Measurements from ENCODE around the gene HJV. TPM values are rescaled to one million over a fixed set of nuclear protein-coding genes. Genes with fewer than 3 reads are reported as not detected.

Gene HJV
- total RNA-seq, 1 experiment from 2014 or later, result not detected

DNA sequence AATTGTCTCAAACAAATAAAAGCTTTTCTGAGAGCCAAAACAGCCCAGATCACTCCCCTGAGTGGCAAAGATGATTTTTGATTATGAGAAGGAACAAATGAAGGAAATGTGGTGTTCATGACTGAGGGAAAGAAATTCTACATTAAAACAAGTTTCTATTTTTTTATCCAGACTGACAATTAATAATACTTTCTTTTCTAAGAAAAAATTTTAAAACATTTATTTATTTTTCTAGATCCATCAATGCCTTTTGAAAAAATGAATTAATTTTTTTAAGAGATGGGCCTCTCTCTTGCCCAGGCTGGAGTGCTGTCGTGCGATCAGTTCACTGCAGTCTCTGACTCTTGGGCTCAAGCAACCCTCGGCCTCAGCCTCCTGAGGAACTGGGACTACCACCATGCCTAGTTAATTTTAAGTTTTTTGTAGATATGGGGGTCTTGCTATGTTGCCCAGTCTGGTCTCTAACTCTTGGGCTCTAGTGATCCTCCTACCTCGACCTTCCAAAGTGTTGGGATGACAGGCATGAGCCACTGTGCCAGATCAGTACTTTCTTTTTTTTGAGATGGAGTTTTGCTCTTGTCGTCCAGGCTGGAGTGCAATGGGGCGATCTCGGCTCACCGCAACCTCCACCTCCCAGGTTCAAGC lies 13.9 kb downstream of the HJV start:
- Mint-ChIP-seq H3K36me3 (ENCODE audit: insufficient read depth in 1 of 3, low read depth in 3 of 3) (no peaks in the 10 kb centered on the region), H3K4me3 (no peak overlapping the region; a peak in 1 of 5 replicates), H3K27me3 (ENCODE audit: low read depth) (no peaks in the 10 kb centered on the region; the same call in 1 of the 2 replicates), H3K9me3 (no peaks in the 10 kb centered on the region), H3K27ac (no peak overlapping the region; a peak in 1 of 7 replicates), H3K4me1 (peaks cover 0 to 2% of the 10 kb centered on the region in 2 experiments; a peak in 1 of 4 replicates)
- Histone ChIP-seq H4K91ac (ENCODE audit: insufficient read length, low read depth, low read length) (no peak overlapping the region), H2AK5ac (ENCODE audit: insufficient read length, low read length) (no peak overlapping the region), H3K79me1 (ENCODE audit: insufficient read depth, low read depth, low read length, poor library complexity, severe bottlenecking) (no peaks in the 10 kb centered on the region), H3K4me2 (ENCODE audit: insufficient read depth, insufficient read length, low read length) (no peak overlapping the region), H3K9me3 (ENCODE audit: control insufficient read depth, low read depth, low read length) (no peaks in the 10 kb centered on the region), H3T11ph (ENCODE audit: low read length) (no peak overlapping the region), H2BK5ac (ENCODE audit: insufficient read length, low read length) (no peak overlapping the region), H3K56ac (ENCODE audit: insufficient read length, low read depth, low read length) (no peak overlapping the region), H4K20me1 (ENCODE audit: control insufficient read depth, insufficient read depth, insufficient read length) (no peaks in the 10 kb centered on the region), H3K14ac (ENCODE audit: insufficient read depth, low read length) (no peak overlapping the region), H2BK20ac (ENCODE audit: low read depth, low read length, poor library complexity, severe bottlenecking) (no peak overlapping the region), H4K5ac (ENCODE audit: insufficient read length, low read depth, low read length) (no peak overlapping the region), H3K9ac (ENCODE audit: extremely low read depth, insufficient read length, low read length) (no peak overlapping the region), H3K4ac (ENCODE audit: low read depth, low read length) (no peak overlapping the region), H3K23ac (ENCODE audit: insufficient read length, low read depth, low read length) (no peak overlapping the region), H2AFZ (ENCODE audit: low read length) (no peak overlapping the region), H4K8ac (replicated peaks; ENCODE audit: insufficient read length, low read depth, low read length) (no peak overlapping the region), H3K79me2 (ENCODE audit: insufficient read depth, low read length) (no peaks in the 10 kb centered on the region), H3K27ac (ENCODE audit: insufficient read length, low read depth, low read length) (no peak overlapping the region), H2BK120ac (ENCODE audit: low read depth, low read length, poor library complexity, severe bottlenecking) (no peak overlapping the region), H3K4me1 (ENCODE audit: insufficient read depth, low read length) (no peaks in the 10 kb centered on the region), H3K27me3 (ENCODE audit: insufficient read depth, low read length) (no peaks in the 10 kb centered on the region), H3K23me2 (ENCODE audit: insufficient read length, low read depth, low read length, poor library complexity, severe bottlenecking) (no peaks in the 10 kb centered on the region), H2BK12ac (ENCODE audit: insufficient read length, low read depth, low read length) (no peak overlapping the region), H3K18ac (ENCODE audit: insufficient read length, low read depth, low read length) (no peak overlapping the region), H2BK15ac (ENCODE audit: low read depth, low read length) (no peak overlapping the region)
- no peak for DNase-seq
- TF ChIP-seq, protein P1, sequence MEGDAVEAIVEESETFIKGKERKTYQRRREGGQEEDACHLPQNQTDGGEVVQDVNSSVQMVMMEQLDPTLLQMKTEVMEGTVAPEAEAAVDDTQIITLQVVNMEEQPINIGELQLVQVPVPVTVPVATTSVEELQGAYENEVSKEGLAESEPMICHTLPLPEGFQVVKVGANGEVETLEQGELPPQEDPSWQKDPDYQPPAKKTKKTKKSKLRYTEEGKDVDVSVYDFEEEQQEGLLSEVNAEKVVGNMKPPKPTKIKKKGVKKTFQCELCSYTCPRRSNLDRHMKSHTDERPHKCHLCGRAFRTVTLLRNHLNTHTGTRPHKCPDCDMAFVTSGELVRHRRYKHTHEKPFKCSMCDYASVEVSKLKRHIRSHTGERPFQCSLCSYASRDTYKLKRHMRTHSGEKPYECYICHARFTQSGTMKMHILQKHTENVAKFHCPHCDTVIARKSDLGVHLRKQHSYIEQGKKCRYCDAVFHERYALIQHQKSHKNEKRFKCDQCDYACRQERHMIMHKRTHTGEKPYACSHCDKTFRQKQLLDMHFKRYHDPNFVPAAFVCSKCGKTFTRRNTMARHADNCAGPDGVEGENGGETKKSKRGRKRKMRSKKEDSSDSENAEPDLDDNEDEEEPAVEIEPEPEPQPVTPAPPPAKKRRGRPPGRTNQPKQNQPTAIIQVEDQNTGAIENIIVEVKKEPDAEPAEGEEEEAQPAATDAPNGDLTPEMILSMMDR (conservative IDR thresholded peaks at IDR 0.05), result peak; percentile 6; the same call in 2 of the 3 replicates
- no CpG with 5 or more reads among the region's 8 CpGs for WGBS (ENCODE audit: extremely low coverage, insufficient read length, low lambda C conversion rate)

Data from H9 (cell line).